Endodermal cell (in vitro differentiated cells): ENCODE results near the gene CLIC4. TPM values are rescaled to one million over a fixed set of nuclear protein-coding genes. Genes with fewer than 3 reads are reported as not detected.

Experiments used
- DNase-seq: peaks from one replicate; pipeline ENCODE4 v3.0.0-alpha.2; 2017
- H3K27ac ChIP-seq: 2 replicates; pipeline ENCODE4 v1.5.1; 2013; ENCODE audit warnings: mild to moderate bottlenecking, low read depth, low read length, moderate library complexity
- H3K27me3 ChIP-seq: 2 replicates; pipeline ENCODE4 v1.6.1; 2013; ENCODE audit warnings: mild to moderate bottlenecking, low read length, moderate library complexity; ENCODE audit not compliant: insufficient read depth, control insufficient read depth, poor library complexity, severe bottlenecking
- H3K36me3 ChIP-seq: 2 replicates; pipeline ENCODE4 v1.7.0; 2013; ENCODE audit warnings: mild to moderate bottlenecking, low read length, moderate library complexity; ENCODE audit not compliant: control insufficient read depth, insufficient read depth
- H3K4me1 ChIP-seq: one replicate; pipeline ENCODE4 v1.7.0; 2013; ENCODE audit warnings: low read length; ENCODE audit not compliant: control insufficient read depth, insufficient read depth
- H3K4me3 ChIP-seq: 2 replicates; pipeline ENCODE4 v1.5.1; 2013; ENCODE audit warnings: mild to moderate bottlenecking, low read length, moderate library complexity
- H3K9ac ChIP-seq: 2 replicates; pipeline ENCODE4 v1.6.1; 2013; ENCODE audit warnings: mild to moderate bottlenecking, low read length, moderate library complexity; ENCODE audit not compliant: poor library complexity, severe bottlenecking; ENCODE audit errors: extremely low read depth
- H3K9me3 ChIP-seq: 2 replicates; pipeline ENCODE4 v1.6.1; 2013; ENCODE audit warnings: mild to moderate bottlenecking, low read length, moderate library complexity; ENCODE audit not compliant: control insufficient read depth
- H3K27ac Mint-ChIP-seq: 2 replicates; pipeline ENCODE4 v1.8.0; 2020; ENCODE audit warnings: mixed read lengths
- H3K27me3 Mint-ChIP-seq: 2 replicates; pipeline ENCODE4 v1.8.0; 2021; ENCODE audit warnings: mild to moderate bottlenecking, mixed read lengths; ENCODE audit not compliant: insufficient read depth
- H3K36me3 Mint-ChIP-seq: 2 replicates; pipeline ENCODE4 v1.8.0; 2020; ENCODE audit warnings: low read depth, mixed read lengths
- H3K4me1 Mint-ChIP-seq: 2 replicates; pipeline ENCODE4 v1.8.0; 2020; ENCODE audit warnings: mixed read lengths
- H3K4me3 Mint-ChIP-seq: 2 replicates; pipeline ENCODE4 v1.8.0; 2020; ENCODE audit warnings: mild to moderate bottlenecking, moderate library complexity, mixed read lengths
- H3K9me3 Mint-ChIP-seq: 2 replicates; pipeline ENCODE4 v1.8.0; 2020; ENCODE audit warnings: mild to moderate bottlenecking, mixed read lengths
- CTCF ChIP-seq: fragments of 200-600 bp; sonication (generic); conservative IDR thresholded peaks from 2 replicates; pipeline ENCODE4 v1.5.0; 2021; ENCODE audit warnings: antibody characterized with exemption, mild to moderate bottlenecking
- WGBS, 2 experiments: methylation state at CpG; one replicate each; pipeline versions ENCODE4 v1.1.5 to v1.1.7; 2013; ENCODE audit warnings: missing lambda C conversion rate in 2 of 2, mixed read lengths in 1 of 2; ENCODE audit not compliant: insufficient coverage in 1 of 2, insufficient read length in 1 of 2; 5-methylcytosine and 5-hydroxymethylcytosine counted together
- total RNA-seq, 2 donors: library from RNA; stranded (reverse); fragmentation: NEBNext Ultra II Directional in 1 of 2; extraction: Animal tissue kit (Norgen Biotek cat#: 25700) in 1 of 2; gene quantifications; 2 replicates in 1 of 2; 3 replicates in 1 of 2; pipeline ENCODE4 v1.2.1, GENCODE V29; 2021

The CLIC4 gene
- total RNA-seq, 2 donors from 2014 or later: 119 to 146 TPM

- Histone ChIP-seq H3K4me1 (peaks cover 10% of the 10 kb centered on the region), H3K27me3 (no peaks in the 10 kb centered on the region), H3K9me3 (no peaks in the 10 kb centered on the region), H3K9ac (no peak overlapping the region), H3K4me3 (no peak overlapping the region), H3K27ac (no peak overlapping the region), H3K36me3 (no peaks in the 10 kb centered on the region)
- Mint-ChIP-seq H3K27ac (peak overlapping the region; percentile 70), H3K36me3 (no peaks in the 10 kb centered on the region), H3K27me3 (no peaks in the 10 kb centered on the region), H3K4me1 (peaks cover 18% of the 10 kb centered on the region), H3K4me3 (no peak overlapping the region), H3K9me3 (no peaks in the 10 kb centered on the region)
- TF ChIP-seq CTCF: no peak
- DNase-seq: peak; percentile 41
- 86 to 93% methylated on average over 4 to 5 of the region's 5 CpGs for WGBS, 2 experiments
Observed at GRCh38 chr1:24735156-24735508, 10.1 kb upstream of the CLIC4 start.

- peaks cover 16% of the 10 kb centered on the region for H3K4me1 Mint-ChIP-seq
- peak; percentile 87 for DNase-seq
- H3K27me3 ChIP-seq: no peaks in the 10 kb centered on the region
- no peak for TF ChIP-seq CTCF
- WGBS, 2 experiments: 72 to 79% methylated on average over 16 of the region's 16 CpGs
- H3K27ac ChIP-seq: no peak overlapping the region
- no peaks in the 10 kb centered on the region for H3K36me3 Mint-ChIP-seq
- H3K9me3 ChIP-seq: no peaks in the 10 kb centered on the region
- H3K27ac Mint-ChIP-seq: peak overlapping the region; percentile 86
- H3K36me3 ChIP-seq: no peaks in the 10 kb centered on the region
- peaks cover 6% of the 10 kb centered on the region for H3K4me1 ChIP-seq
- H3K4me3 Mint-ChIP-seq: no peak overlapping the region
- no peak overlapping the region for H3K4me3 ChIP-seq
- no peaks in the 10 kb centered on the region for H3K27me3 Mint-ChIP-seq
- H3K9me3 Mint-ChIP-seq: no peaks in the 10 kb centered on the region
- no peak overlapping the region for H3K9ac ChIP-seq
Observed at GRCh38 chr1:24735509-24736375, 9.5 kb upstream of the CLIC4 start.

GRCh38 chr1:24737368-24738117 lies 7.7 kb upstream of the CLIC4 start:
- Histone ChIP-seq H3K9me3 (no peaks in the 10 kb centered on the region), H3K36me3 (no peaks in the 10 kb centered on the region), H3K4me3 (no peak overlapping the region), H3K27ac (no peak overlapping the region), H3K4me1 (peaks cover 4% of the 10 kb centered on the region), H3K27me3 (no peaks in the 10 kb centered on the region), H3K9ac (no peak overlapping the region)
- H3K27ac Mint-ChIP-seq: no peak overlapping the region
- H3K27me3 Mint-ChIP-seq: no peaks in the 10 kb centered on the region
- H3K4me1 Mint-ChIP-seq: peaks cover 20% of the 10 kb centered on the region
- H3K9me3 Mint-ChIP-seq: no peaks in the 10 kb centered on the region
- no peak for TF ChIP-seq CTCF
- 81 to 93% methylated on average over 6 of the region's 6 CpGs for WGBS, 2 experiments
- no peak for DNase-seq
- H3K4me3 Mint-ChIP-seq: no peak overlapping the region
- H3K36me3 Mint-ChIP-seq: no peaks in the 10 kb centered on the region
